Measurements from ENCODE around the gene H2AZ2. TPM values are rescaled to one million over a fixed set of nuclear protein-coding genes. Genes with fewer than 3 reads are reported as not detected.

The H2AZ2 gene
- total RNA-seq, 1 donor from 2014 or later: 105 TPM

GRCh38 chr7:44885394-44886317 lies 37.8 kb upstream of the H2AZ2 start, which contains the start of gene PURB:
Gene PURB, minus strand, starts transcription at chr7:44885530. Its CDS starts 182 bp downstream, at chr7:44885348.
- Mint-ChIP-seq H3K9me3 (ENCODE audit: unreplicated experiment) (peaks cover 3% of the 10 kb centered on the region), H3K4me3 (ENCODE audit: unreplicated experiment) (peak within 1 kb of the TSS; percentile 99), H3K27me3 (ENCODE audit: low read depth, unreplicated experiment) (no peaks in the 10 kb centered on the region), H3K27ac (ENCODE audit: unreplicated experiment) (peak within 1 kb of the TSS; percentile 99), H3K36me3 (ENCODE audit: low read depth, unreplicated experiment) (peaks cover 8% of the 10 kb centered on the region), H3K4me1 (ENCODE audit: low read depth, unreplicated experiment) (peaks cover 13% of the 10 kb centered on the region)
- H2AFZ ChIP-seq (ENCODE audit: low read depth, low read length): peak within 1 kb of the TSS; percentile 55
- H3K4me1 ChIP-seq (ENCODE audit: insufficient read depth, low read length): peaks cover 18% of the 10 kb centered on the region
- no peaks in the 10 kb centered on the region for H3K9me3 ChIP-seq (ENCODE audit: insufficient read depth, low read depth, low read length)
- peak within 1 kb of the TSS; percentile 95 for H3K9ac ChIP-seq (ENCODE audit: low read length)
- H3K27me3 ChIP-seq (ENCODE audit: insufficient read depth, low read length): no peaks in the 10 kb centered on the region
- peak within 1 kb of the TSS; percentile 89 for H3K4me2 ChIP-seq (ENCODE audit: low read length)
- TF ChIP-seq CTCF (IDR thresholded peaks at IDR 0.05; ENCODE audit: insufficient read depth, low read depth, low read length) (no peak), EZH2 (IDR thresholded peaks at IDR 0.05; ENCODE audit: insufficient read depth, low read length) (no peak)
- FAIRE-seq: no peak
- peak within 1 kb of the TSS; percentile 93 for H3K27ac ChIP-seq (ENCODE audit: low read depth, low read length)
- H3K79me2 ChIP-seq (ENCODE audit: insufficient read depth, low read length): peaks cover 58% of the 10 kb centered on the region
- DNase-seq (ENCODE audit: low read depth): peak; percentile 95
- H3K4me3 ChIP-seq (ENCODE audit: insufficient read depth, low read depth, low read length): peak within 1 kb of the TSS; percentile 78
- peaks cover 33% of the 10 kb centered on the region for H4K20me1 ChIP-seq (ENCODE audit: insufficient read depth, low read length)
- peaks cover 2% of the 10 kb centered on the region for H3K36me3 ChIP-seq (ENCODE audit: insufficient read depth, low read length)

GRCh38 chr7:44884621-44885393 lies 36.9 kb upstream of the H2AZ2 start:
- no peaks in the 10 kb centered on the region for H3K9me3 ChIP-seq (ENCODE audit: insufficient read depth, low read depth, low read length)
- no peaks in the 10 kb centered on the region for H3K27me3 ChIP-seq (ENCODE audit: insufficient read depth, low read length)
- no peak for FAIRE-seq
- H3K27ac ChIP-seq (ENCODE audit: low read depth, low read length): peak overlapping the region; percentile 90
- peak overlapping the region; percentile 43 for H2AFZ ChIP-seq (ENCODE audit: low read depth, low read length)
- peaks cover 67% of the 10 kb centered on the region for H3K79me2 ChIP-seq (ENCODE audit: insufficient read depth, low read length)
- peak overlapping the region; percentile 96 for H3K27ac Mint-ChIP-seq (ENCODE audit: unreplicated experiment)
- peak overlapping the region; percentile 89 for H3K4me2 ChIP-seq (ENCODE audit: low read length)
- H3K4me1 Mint-ChIP-seq (ENCODE audit: low read depth, unreplicated experiment): peaks cover 17% of the 10 kb centered on the region
- peaks cover 26% of the 10 kb centered on the region for H3K4me1 ChIP-seq (ENCODE audit: insufficient read depth, low read length)
- peak; percentile 58 for DNase-seq (ENCODE audit: low read depth)
- H3K9me3 Mint-ChIP-seq (ENCODE audit: unreplicated experiment): peaks cover 3% of the 10 kb centered on the region
- H3K36me3 ChIP-seq (ENCODE audit: insufficient read depth, low read length): peaks cover 3% of the 10 kb centered on the region
- peaks cover 8% of the 10 kb centered on the region for H3K36me3 Mint-ChIP-seq (ENCODE audit: low read depth, unreplicated experiment)
- H4K20me1 ChIP-seq (ENCODE audit: insufficient read depth, low read length): peaks cover 41% of the 10 kb centered on the region
- TF ChIP-seq CTCF (IDR thresholded peaks at IDR 0.05; ENCODE audit: insufficient read depth, low read depth, low read length): no peak
- TF ChIP-seq EZH2 (IDR thresholded peaks at IDR 0.05; ENCODE audit: insufficient read depth, low read length): no peak
- H3K27me3 Mint-ChIP-seq (ENCODE audit: low read depth, unreplicated experiment): no peaks in the 10 kb centered on the region
- H3K4me3 Mint-ChIP-seq (ENCODE audit: unreplicated experiment): peak overlapping the region; percentile 99
- H3K4me3 ChIP-seq (ENCODE audit: insufficient read depth, low read depth, low read length): peak overlapping the region; percentile 78
- H3K9ac ChIP-seq (ENCODE audit: low read length): peak overlapping the region; percentile 95
